NCI-H510A treated with DMSO at 0.1 percent for 48 hours (cell line): ENCODE measurements around the gene EPX.
"Not testable (repeated sequence)": the region's sequence is repeated elsewhere in the genome, so short reads cannot be mapped to it uniquely, and the experiment has no call there.

Source experiments
- DNase-seq: peaks from one replicate; lab custom pipeline; 2025; lab: John Stamatoyannopoulos, UW

Gene EPX

GRCh38 chr17:58192612-58193011, at the start of gene EPX:
Gene EPX (plus strand): TSS chr17:58192726. CDS start chr17:58192847, 121 bp downstream.
- no peak for DNase-seq

DNA sequence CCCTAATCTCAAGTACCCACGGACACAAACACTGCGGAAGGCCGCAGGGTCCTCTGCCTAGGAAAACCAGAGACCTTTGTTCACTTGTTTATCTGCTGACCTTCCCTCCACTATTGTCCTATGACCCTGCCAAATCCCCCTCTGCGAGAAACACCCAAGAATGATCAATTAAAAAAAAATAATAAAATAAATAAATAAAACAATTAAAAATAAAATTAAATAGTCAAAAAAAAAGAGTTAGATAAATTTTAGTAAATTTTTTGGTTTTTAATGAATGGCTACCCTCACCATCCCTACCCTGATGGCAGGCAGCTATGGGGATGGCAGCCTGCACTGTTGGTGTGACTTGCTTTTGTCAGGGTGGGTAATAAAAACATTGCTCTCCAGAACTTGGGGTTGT, 49.2 kb upstream of the EPX start:
- DNase-seq = not testable (repeated sequence)

DNA sequence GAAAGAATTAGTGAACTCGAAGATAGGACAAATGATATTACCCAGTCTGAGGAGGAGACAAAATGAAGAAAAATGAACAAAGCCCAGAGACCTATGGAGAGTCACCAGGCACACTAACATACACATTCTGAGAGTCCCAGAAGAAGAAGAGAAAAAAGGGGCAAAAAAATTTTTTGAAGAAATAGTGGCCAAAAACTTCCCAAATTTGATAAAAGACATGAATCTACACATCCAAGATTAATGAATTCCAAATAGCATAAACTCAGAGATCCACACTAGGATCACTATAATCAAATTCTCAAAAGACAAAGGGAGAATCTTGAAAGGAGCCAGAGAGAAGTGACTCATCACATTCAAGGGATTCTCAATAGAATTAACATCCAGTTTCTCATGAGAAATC, 47.7 kb upstream of the EPX start:
- no peak for DNase-seq

GRCh38 chr17:58147930-58148434, 44.5 kb upstream of the EPX start, which contains the start of gene OR4D1:
Gene OR4D1 (plus strand): TSS chr17:58148384. CDS start chr17:58155154, 6,770 bp downstream.
- no peak for DNase-seq

DNA sequence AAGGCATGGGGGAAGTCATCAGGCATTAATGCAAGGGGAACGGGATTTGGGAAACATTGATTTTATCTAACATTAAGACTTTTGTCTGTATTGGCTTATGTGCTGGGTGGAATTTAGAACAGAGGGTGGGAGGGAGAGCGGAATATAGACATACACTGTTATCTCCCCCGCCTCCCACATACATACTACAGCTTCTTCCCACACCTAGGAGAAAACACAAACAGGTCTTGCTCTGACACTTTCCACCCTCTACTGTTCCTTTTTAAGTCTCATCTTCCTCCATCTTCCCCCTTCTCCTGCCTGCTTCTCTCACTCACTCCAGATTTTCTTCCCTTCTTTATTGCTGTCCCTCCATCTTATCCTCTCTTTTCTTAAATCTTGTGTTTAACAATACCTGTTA, 43.9 kb upstream of the EPX start:
- DNase-seq = no peak

DNA sequence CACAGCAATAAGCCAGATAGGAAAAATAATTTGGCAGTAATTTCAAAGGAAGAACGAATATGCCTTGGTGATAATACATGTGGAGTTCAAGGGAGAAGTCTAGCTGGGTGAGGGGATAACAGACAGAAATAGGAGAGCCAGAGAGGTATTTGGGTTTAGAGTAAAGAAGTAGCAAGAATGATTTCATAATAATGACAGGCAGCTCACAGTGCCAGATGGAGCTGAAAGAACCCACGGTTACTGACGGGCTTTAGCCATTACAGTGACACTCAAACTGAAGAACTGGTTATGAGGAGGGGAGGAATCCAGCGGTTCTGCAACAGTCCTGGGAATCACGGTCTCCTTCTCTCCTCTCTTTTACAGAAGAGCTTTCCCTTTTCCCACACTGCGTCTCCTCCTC, 42.1 kb upstream of the EPX start:
- DNase-seq = no peak

DNA sequence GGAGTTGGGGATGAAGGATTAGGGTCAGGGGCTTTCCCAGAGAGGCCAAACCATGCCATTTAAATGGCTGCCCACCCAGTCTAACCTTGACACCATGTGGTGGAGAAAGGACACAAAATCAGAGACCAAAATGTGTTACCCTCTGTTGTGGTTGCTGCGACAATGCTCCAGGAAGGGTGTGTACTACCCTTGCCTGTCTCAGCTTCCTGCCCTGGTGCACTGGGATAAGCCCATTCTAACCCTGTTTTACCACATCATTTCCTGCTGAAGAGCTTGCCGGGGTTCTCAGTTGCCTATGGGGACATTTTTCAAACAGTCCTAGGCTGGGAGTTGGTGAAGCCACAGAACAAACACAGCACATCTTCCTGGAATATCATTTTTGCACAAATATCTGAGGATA, 39.5 kb upstream of the EPX start:
- DNase-seq = no peak

- no peak for DNase-seq
These were observed 38.9 kb upstream of the EPX start for GRCh38 chr17:58153671-58154070.

DNA sequence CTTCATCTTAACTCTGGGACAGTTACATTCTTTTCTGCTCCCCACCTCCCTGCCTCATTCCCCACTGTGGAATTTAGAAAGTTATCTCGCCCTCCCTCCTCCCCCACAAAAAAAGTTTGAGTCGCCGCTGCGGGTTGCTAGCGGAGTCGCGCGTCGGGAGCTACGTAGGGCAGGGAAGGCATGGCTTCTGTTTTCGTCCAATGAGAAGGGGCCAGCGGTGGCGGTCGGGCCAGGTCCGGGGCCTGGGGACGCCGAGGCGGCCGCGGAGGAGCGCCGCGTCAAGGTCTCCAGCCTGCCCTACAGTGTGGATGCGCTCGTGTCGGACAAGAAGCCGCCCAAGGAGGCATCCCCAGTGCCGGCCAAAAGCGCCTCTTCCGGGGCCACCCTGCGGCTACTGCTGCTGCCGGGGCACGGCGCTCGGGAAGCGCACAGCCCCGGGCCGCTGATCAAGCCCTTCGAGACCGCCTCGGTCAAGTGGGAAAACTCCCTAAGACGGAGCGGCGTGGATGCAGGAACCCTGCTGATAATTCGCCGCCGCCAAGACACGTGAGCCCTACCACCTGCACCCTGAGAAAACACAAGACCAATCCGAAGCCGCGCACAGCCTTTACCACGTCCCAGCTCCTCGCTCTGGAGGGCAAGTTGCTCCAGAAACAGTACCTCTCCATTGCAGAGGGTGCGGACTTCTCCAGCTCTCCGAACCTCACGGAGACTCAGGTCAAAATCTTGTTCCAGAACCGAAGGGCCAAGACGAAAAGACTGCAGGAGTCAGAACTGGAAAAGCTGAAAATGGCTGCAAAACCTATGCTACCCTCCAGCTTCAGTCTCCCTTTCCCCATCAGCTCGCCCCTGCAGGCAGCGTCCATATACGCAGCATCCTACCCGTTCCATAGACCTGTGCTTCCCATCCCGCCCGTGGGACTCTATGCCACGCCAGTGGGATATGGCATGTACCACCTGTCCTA, 35.4 kb upstream of the EPX start:
- peak; percentile 75 for DNase-seq

GRCh38 chr17:58158181-58158580, 34.3 kb upstream of the EPX start:
- no peak for DNase-seq

DNA sequence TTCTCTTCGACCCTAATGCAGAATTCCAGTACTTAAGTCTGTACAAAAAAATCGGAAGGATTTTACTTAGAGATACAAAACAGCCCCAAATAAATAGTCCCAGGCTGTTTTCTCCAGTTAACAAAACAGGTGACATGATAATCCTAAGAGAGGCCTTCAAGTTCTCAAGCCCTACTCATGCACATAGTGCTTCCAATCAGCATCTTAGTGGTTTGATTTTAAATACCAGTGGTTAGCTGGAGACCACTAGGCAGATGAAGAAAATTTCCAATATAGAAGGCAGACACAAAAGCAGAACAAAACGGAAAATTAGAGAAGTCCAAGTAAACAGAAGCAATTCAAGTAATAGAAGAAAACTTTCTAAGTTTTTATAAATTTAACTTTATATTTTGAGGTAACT, 31.0 kb upstream of the EPX start:
- no peak for DNase-seq

DNA sequence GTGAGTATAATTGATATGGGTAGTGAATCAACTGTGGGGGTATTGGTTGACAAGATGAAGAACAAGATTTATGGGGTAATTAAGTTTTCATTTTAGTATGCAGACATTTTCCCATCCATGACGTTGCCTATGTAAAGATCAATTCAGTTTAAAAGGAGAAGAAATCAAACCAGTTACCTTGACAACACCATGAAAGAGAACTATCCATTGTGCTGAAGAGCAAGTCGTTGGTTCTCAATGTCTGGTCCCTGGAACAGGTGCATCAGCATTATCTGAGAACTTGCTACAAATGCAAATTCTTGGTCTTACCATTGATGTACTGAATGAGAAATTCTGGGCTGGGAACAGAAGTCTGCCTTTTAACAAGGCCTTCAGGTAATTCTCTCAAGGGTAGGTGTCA, 26.5 kb upstream of the EPX start:
- no peak for DNase-seq

DNA sequence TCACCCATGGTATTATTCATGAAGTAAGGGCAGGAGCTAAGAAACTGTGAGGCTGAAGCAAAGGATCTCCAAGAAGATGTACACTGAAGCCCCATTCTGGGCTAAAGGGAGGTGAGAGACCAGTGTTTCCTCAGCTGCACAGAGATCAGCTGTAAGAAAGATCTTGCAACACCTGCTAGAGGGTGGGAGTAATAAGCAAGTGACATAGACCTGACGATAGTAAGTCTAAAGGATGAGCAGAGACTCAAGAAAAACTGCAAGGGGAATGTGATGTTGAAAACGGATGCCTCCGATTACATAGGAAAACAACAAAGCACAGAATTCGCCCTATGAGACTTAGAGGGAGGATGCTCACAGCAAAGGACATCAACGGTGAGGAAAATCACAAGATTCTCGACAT, 25.8 kb upstream of the EPX start, which contains the start of gene OR4D2:
Gene OR4D2 (plus strand): TSS at position 301 of the 400 bp plus-strand sequence. CDS start 2,674 bp downstream, outside the sequence.
- DNase-seq = no peak

- DNase-seq = no peak
These were observed 21.9 kb upstream of the EPX start for GRCh38 chr17:58170622-58171021.

- peak; percentile 56 for DNase-seq
These were observed 20.0 kb upstream of the EPX start for GRCh38 chr17:58172369-58173071.

- DNase-seq = no peak
These were observed 17.7 kb upstream of the EPX start for GRCh38 chr17:58174871-58175270.

- DNase-seq = no peak
These were observed 16.3 kb upstream of the EPX start for GRCh38 chr17:58176200-58176599.

DNA sequence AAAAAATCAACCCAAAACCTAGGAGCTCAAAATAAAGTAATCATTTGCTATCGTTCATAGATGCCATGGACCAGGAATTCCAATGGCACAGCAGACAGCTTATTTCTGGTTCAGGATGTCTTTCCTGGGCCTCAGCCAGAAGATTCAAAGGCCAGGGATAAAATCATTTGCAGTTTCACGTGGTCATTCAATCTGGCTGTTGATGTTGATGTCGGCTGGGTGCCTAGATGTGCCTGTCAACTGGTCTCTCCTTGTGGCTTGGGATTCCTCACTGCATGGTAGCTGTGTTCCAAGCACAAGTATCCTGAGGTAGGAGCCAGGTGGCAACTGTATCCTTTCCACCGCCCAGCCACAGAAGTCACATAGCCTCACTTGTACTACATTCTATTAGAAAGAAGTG, 10.7 kb upstream of the EPX start:
- DNase-seq = no peak

GRCh38 chr17:58183514-58183913, 9.0 kb upstream of the EPX start:
- DNase-seq = no peak

GRCh38 chr17:58184308-58184985, 8.1 kb upstream of the EPX start:
- peak; percentile 22 for DNase-seq

DNA sequence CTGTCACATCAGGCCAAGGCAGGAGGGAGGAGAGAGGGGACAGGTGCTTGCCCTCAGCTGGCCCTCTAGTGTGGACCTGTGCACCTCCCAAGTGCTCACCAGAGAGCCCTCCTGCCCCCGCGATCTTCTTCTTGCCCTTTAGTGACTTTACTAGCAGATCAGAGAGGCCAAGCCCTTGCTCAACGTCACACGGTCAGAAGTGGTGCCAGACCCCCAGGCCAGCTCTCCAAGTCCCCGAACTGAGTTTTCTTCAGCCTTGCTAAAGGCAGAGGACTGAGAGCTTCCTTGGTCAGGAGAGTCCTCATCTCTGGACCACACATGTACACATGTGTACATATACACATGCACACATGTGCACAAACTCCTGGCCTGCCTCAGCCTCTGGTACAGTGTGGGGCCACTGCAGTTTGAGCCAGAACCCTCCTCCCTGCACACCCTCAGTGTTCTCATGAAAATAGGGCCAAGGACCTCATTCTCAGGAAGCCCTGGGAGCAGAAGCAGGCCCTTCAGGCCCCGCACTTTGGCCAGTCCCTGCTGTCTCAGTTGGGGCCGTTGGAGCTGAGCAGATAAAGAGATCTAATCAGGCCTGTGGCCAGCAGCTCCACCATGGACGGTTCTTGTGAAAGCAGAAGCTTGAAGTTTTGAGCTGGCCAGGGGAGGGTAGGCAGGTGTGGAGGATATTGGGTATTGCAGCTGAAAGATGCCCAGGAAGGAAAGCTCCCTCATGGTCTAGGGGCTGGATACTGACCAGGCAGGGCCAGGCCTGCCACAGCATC, 7.4 kb upstream of the EPX start:
- DNase-seq = no peak
